NT2/D1 (cell line): Measurements from ENCODE around the gene FLVCR1.

Experiments
- SUZ12 ChIP-seq: IDR thresholded peaks from 2 replicates; pipeline ENCODE4 v1.6.1; 2011; ENCODE audit not compliant: insufficient read length, insufficient read depth; ENCODE audit errors: extremely low read depth
- YY1 ChIP-seq: IDR thresholded peaks from 2 replicates; pipeline ENCODE4 v1.6.1; 2011; ENCODE audit not compliant: insufficient read length, insufficient read depth

GRCh38 chr1:212914789-212915188, 56.7 kb downstream of the FLVCR1 start:
- no peak for TF ChIP-seq YY1
- TF ChIP-seq SUZ12 = no peak
